Keratinocyte (primary cell): ENCODE measurements around the gene BID. TPM values are rescaled to one million over a fixed set of nuclear protein-coding genes. Genes with fewer than 3 reads are reported as not detected.
A peak's percentile ranks its signal among the peaks of the same experiment; 100 is the strongest.

Experiments
- DNase-seq: peaks from one replicate; pipeline ENCODE4 v3.0.0-alpha.2; 2011; ENCODE audit warnings: low read depth, missing footprints, low spot score
- FAIRE-seq: peaks from 2 replicates; lab custom pipeline; 2011; peaks lifted over from hg19 to GRCh38; lab: Jason Lieb, UNC
- H2AFZ ChIP-seq: 2 replicates; pipeline ENCODE4 v1.6.0; 2012; ENCODE audit warnings: low read length, control low read depth, inconsistent platforms; ENCODE audit not compliant: control insufficient read depth
- H3K27ac ChIP-seq: 2 replicates; pipeline ENCODE4 v1.5.1; 2011; ENCODE audit warnings: low read length; ENCODE audit not compliant: control insufficient read depth, insufficient read depth
- H3K27me3 ChIP-seq: 3 replicates; pipeline ENCODE4 v1.6.0; 2011; ENCODE audit warnings: low read length; ENCODE audit not compliant: control insufficient read depth, insufficient read depth; ENCODE audit errors: extremely low read depth
- H3K36me3 ChIP-seq, 2 experiments: 2 replicates in 1 of 2; 3 replicates in 1 of 2; pipeline ENCODE4 v1.5.1; 2011; ENCODE audit warnings: low read length in 2 of 2, mild to moderate bottlenecking in 1 of 2; ENCODE audit not compliant: control insufficient read depth in 2 of 2, insufficient read depth in 2 of 2; ENCODE audit errors: extremely low read depth in 1 of 2
- H3K4me1 ChIP-seq: 3 replicates; pipeline ENCODE4 v1.5.1; 2011; ENCODE audit warnings: low read length; ENCODE audit not compliant: control insufficient read depth, insufficient read depth; ENCODE audit errors: extremely low read depth
- H3K4me2 ChIP-seq: 3 replicates; pipeline ENCODE4 v1.6.0; 2011; ENCODE audit warnings: low read depth, low read length; ENCODE audit not compliant: control insufficient read depth, insufficient read depth; ENCODE audit errors: extremely low read depth
- H3K4me3 ChIP-seq, 3 experiments: fragments of 200-600 bp in 1 of 3; sonication (generic) in 1 of 3; 2 replicates in 2 of 3; 3 replicates in 1 of 3; pipeline ENCODE4 v1.5.1; 2011 to 2016; ENCODE audit warnings: low read length in 3 of 3, mild to moderate bottlenecking in 3 of 3, control low read depth in 2 of 3, inconsistent platforms in 1 of 3, low read depth in 1 of 3, mixed read lengths in 1 of 3, mixed run types in 1 of 3, moderate library complexity in 1 of 3; ENCODE audit not compliant: control insufficient read depth in 2 of 3, insufficient read depth in 2 of 3; ENCODE audit errors: extremely low read depth in 1 of 3
- H3K79me2 ChIP-seq: 2 replicates; pipeline ENCODE4 v1.6.0; 2012; ENCODE audit warnings: low read length; ENCODE audit not compliant: control insufficient read depth, insufficient read depth
- H3K9ac ChIP-seq: 3 replicates; pipeline ENCODE4 v1.6.0; 2011; ENCODE audit warnings: low read length; ENCODE audit not compliant: control insufficient read depth, insufficient read depth; ENCODE audit errors: extremely low read depth
- H3K9me1 ChIP-seq: 3 replicates; pipeline ENCODE4 v1.6.0; 2011; ENCODE audit warnings: low read length; ENCODE audit not compliant: control insufficient read depth, insufficient read depth; ENCODE audit errors: extremely low read depth
- H3K9me3 ChIP-seq: 2 replicates; pipeline ENCODE4 v1.5.1; 2012; ENCODE audit warnings: low read depth, low read length; ENCODE audit not compliant: control insufficient read depth
- H4K20me1 ChIP-seq: 3 replicates; pipeline ENCODE4 v1.6.0; 2011; ENCODE audit warnings: low read length; ENCODE audit not compliant: control insufficient read depth, insufficient read depth; ENCODE audit errors: extremely low read depth
- CTCF ChIP-seq, 3 experiments: IDR thresholded peaks in 1 of 3; conservative IDR thresholded peaks in 1 of 3; optimal IDR thresholded peaks in 1 of 3; 2 replicates in 2 of 3; 3 replicates in 1 of 3; pipeline versions ENCODE3 to v1.5.1; 2011; ENCODE audit warnings: low read length in 3 of 3, mild to moderate bottlenecking in 3 of 3, moderate library complexity in 2 of 3, control low read depth in 1 of 3, inconsistent platforms in 1 of 3; ENCODE audit not compliant: insufficient read depth in 2 of 3; ENCODE audit errors: extremely low read depth in 1 of 3
- EZH2 ChIP-seq: IDR thresholded peaks from one replicate; pipeline ENCODE4 v1.6.1; 2012; ENCODE audit warnings: inconsistent platforms, mild to moderate bottlenecking, low read length, moderate library complexity
- dilution Hi-C: fragments of 300-500 bp; cut with MboI; formaldehyde crosslinking; loops from one replicate; pipeline ENCODE4 v1.7.0; 2020; ENCODE audit warnings: low sequenced_read_pairs; ENCODE audit not compliant: extremely low pct_ligation_motif_present
- polyA plus RNA-seq, 5 experiments: library from polyadenylated mRNA; depleted of rRNA in 3 of 5; stranded (reverse) in 3 of 5; stranded (forward) in 1 of 5; unstranded in 1 of 5; fragments of >200 nt; gene quantifications; 1 replicate in 1 of 5; 2 replicates in 3 of 5; 3 replicates in 1 of 5; pipeline versions ENCODE4 v1.2.1 to v1.2.3, GENCODE V29; 2011 to 2012; ENCODE audit warnings: missing spikeins in 2 of 5, low read depth in 1 of 5, low replicate concordance in 1 of 5

BID gene
- polyA plus RNA-seq, 1 donor (not counting 4 experiments of a cell fraction or from before 2014, with no cell fraction given) = 46.0 TPM

GRCh38 chr22:17705546-17705945, 68.7 kb downstream of the BID start:
- Histone ChIP-seq H3K27me3 (no peaks in the 10 kb centered on the region), H3K4me1 (peaks cover 15% of the 10 kb centered on the region), H4K20me1 (no peaks in the 10 kb centered on the region), H3K36me3 (peaks cover 4 to 10% of the 10 kb centered on the region in 2 experiments), H3K4me3 (no peak overlapping the region), H3K27ac (peak overlapping the region; percentile 88), H2AFZ (no peak overlapping the region), H3K9me1 (no peaks in the 10 kb centered on the region), H3K9ac (no peak overlapping the region), H3K79me2 (peaks cover 4% of the 10 kb centered on the region), H3K9me3 (no peaks in the 10 kb centered on the region), H3K4me2 (peak overlapping the region; percentile 91)
- TF ChIP-seq CTCF (optimal IDR thresholded peaks at IDR 0.05 in 1 of 3, IDR thresholded peaks at IDR 0.05 in 1 of 3, conservative IDR thresholded peaks at IDR 0.05 in 1 of 3; ENCODE audit: extremely low read depth in 1 of 3, insufficient read depth in 2 of 3, low read length in 3 of 3) (no peak), EZH2 (no peak)
- dilution Hi-C loops = no loop called here
- peak; percentile 36 for FAIRE-seq
- DNase-seq = no peak

GRCh38 chr22:17703811-17704210, 70.5 kb downstream of the BID start:
- H3K27ac ChIP-seq = no peak overlapping the region
- H3K9ac ChIP-seq = no peak overlapping the region
- no peak for FAIRE-seq
- no peaks in the 10 kb centered on the region for H3K9me1 ChIP-seq
- no peak overlapping the region for H3K4me3 ChIP-seq
- peaks cover 6% of the 10 kb centered on the region for H3K79me2 ChIP-seq
- dilution Hi-C loops = no loop called here
- H3K4me1 ChIP-seq = peaks cover 15% of the 10 kb centered on the region
- H3K9me3 ChIP-seq = no peaks in the 10 kb centered on the region
- H3K36me3 ChIP-seq = peaks cover 4 to 14% of the 10 kb centered on the region in 2 experiments
- no peak for DNase-seq
- H2AFZ ChIP-seq = no peak overlapping the region
- no peaks in the 10 kb centered on the region for H3K27me3 ChIP-seq
- no peak overlapping the region for H3K4me2 ChIP-seq
- TF ChIP-seq EZH2 = no peak
- no peak for TF ChIP-seq CTCF (optimal IDR thresholded peaks at IDR 0.05 in 1 of 3, IDR thresholded peaks at IDR 0.05 in 1 of 3, conservative IDR thresholded peaks at IDR 0.05 in 1 of 3; ENCODE audit: extremely low read depth in 1 of 3, insufficient read depth in 2 of 3, low read length in 3 of 3)
- H4K20me1 ChIP-seq = no peaks in the 10 kb centered on the region
